Measurements from ENCODE around the gene TMEM63C.

The TMEM63C gene, protein sequence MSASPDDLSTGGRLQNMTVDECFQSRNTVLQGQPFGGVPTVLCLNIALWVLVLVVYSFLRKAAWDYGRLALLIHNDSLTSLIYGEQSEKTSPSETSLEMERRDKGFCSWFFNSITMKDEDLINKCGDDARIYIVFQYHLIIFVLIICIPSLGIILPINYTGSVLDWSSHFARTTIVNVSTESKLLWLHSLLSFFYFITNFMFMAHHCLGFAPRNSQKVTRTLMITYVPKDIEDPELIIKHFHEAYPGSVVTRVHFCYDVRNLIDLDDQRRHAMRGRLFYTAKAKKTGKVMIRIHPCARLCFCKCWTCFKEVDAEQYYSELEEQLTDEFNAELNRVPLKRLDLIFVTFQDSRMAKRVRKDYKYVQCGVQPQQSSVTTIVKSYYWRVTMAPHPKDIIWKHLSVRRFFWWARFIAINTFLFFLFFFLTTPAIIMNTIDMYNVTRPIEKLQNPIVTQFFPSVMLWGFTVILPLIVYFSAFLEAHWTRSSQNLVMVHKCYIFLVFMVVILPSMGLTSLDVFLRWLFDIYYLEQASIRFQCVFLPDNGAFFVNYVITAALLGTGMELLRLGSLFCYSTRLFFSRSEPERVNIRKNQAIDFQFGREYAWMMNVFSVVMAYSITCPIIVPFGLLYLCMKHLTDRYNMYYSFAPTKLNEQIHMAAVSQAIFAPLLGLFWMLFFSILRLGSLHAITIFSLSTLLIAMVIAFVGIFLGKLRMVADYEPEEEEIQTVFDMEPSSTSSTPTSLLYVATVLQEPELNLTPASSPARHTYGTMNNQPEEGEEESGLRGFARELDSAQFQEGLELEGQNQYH

DNA sequence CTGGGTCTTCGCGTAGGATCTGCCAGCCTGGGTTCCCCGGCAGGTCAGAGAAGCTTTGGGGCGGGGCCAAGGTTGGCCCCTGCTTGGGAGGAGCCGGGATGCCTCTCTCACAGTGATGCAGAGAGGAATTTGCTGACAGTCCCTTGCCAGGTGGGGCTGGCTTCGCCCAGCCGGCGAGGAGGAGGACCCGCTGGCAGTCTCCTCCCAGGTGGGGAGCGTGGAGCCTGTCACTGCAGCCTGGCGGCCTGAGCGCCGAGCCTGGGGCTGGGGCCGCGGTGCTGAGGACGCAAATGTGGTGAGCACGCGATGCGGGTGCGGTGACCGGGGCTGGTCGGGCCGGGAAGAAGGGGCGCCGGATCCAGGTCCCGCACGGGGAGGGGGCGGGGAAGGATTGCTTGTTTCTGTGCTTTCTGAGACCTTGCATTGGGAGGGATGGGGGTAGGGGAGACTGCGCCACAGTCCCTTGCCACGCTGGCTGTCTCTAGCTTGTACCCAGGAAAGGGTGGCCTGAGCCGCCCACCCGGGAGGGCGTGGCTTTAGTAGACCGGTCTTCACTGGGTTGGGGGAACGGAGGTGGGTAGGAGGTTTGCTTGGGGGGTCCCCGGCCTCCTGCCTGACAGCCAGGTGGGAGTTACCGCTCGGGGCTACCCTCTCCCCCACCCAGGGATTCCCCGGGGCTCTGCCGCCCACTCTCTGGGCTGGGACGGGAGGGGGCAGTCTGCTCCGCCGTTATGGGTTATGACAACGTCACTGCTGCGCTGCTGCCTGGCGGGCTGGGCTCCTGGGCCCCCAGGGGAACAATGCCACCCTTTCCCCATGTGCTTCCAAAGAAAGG lies at the start of gene TMEM63C:
TSS of gene TMEM63C (plus strand) at position 196 of the 835 bp plus-strand sequence. CDS start 37,016 bp downstream, outside the sequence.
- peak; percentile 98 for DNase-seq (ENCODE audit: low spot score)

DNA sequence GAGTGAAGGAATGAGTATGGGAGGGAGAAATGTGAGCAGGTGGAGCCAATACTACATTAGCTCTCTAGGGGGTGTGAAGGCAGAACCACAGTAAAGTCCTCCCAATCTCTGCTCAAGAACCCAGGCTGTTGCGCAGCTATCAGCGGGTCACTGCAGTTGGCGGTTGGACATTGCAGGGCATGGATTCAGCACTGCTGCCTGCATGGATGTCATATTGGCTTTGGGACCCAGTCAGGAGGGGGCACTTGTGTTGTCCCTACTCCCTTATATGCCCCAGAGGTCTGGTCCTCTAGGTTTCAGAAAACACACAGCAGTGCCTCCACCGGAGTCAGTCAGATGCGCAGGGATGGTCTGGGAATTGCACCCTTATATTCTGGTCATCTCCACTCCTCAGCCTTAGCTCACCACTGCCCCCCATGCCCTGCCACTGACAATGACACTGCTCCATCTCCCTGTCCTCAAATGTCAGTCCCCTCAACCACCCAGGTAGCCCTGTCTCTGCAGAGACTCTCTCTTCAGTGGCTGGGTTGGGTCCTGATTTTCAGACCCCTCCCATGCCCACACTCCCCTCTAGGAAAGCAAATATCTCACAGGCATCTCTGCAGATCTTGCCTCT lies 49.6 kb upstream of the TMEM63C start:
- DNase-seq (ENCODE audit: low spot score): no peak

DNA sequence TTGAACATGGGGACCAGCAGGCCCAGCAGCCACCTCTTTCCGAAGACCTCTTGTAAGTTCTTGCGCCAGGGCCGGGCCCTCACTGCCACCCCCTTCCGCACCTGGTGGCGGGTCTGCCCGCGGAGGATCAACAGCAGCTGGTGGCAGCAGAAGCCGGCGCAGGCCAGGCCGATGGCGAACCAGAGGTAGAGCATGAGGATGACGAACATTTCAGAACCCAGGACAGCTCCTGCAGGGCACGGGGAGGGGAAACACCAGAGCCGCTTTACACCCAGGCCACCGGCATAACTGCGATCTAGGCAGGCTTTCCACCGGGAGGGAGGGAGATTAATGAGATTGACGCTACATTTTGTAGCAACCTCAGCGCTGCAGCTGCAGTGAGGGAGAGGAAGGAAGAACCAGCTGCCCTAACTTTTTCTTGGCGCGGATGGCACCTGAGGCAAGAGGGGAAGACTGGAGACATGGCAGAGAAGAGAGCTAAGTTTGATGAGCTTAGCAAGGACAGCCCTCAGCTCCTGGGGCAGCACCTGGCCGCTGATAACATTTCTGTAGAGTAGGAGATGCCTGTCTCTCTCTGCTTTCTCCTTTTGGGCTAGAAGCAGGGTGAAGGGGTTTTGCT lies 47.8 kb upstream of the TMEM63C start:
- DNase-seq (ENCODE audit: low spot score): peak; percentile 74

DNA sequence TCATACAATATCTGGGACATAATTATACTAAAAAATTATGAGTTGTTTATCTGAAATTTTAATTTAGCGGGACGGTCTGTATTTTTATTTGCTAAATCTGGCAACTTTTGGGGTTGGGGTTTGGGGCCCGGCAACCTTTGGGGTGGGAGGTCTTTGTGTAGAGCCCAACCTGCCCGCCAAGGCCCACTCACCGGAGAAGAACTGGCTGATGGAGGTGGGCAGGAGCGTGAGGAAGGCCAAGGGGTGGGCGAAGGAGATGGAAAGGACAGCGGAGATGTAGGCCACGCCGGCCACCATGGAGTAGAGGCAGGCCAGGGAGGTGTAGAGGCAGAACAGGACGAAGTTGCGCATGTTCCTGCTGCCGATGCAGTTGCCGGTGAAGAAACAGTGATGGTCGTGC lies 42.6 kb upstream of the TMEM63C start:
- DNase-seq (ENCODE audit: low spot score): no peak

DNA sequence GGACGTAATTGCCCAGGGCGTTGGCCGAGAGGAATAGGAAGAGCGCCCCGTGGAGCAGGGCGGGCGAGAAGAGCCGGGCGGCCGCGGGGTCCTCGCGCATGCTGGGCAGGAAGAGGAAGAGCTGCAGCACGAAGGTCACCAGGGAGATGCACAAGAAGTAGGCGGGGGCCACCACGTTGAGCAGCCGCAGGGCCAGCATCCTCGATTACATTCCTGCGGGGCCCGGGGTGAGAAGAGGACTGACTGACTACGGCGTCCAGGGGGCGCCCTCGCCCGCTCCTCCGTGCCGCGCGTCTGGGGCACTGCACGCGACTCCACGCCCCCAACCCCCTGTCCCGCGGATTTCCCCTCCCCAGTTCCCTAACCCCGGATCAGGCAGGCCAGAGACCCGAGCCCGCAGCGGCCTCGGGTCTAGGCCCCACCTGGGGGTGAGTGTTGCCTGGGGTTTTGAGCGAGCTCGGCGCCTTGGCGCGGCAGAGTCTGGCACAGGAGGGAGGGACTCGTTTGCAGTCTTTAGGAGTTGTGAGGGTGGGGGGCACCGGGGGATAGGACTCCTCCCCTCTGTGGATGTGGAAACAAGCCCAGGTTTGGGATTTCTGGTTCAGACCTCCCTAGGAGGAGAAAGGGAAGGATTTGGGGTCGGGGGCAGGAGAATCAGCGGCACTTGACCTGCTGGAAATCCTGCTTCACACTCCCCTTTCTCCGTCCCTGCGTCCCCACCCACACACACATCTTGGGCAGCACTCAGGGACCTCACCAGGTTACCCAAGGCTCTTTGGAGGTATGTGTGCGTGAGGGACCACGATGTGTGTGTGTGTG lies 41.8 kb upstream of the TMEM63C start:
- DNase-seq (ENCODE audit: low spot score): peak; percentile 49

DNA sequence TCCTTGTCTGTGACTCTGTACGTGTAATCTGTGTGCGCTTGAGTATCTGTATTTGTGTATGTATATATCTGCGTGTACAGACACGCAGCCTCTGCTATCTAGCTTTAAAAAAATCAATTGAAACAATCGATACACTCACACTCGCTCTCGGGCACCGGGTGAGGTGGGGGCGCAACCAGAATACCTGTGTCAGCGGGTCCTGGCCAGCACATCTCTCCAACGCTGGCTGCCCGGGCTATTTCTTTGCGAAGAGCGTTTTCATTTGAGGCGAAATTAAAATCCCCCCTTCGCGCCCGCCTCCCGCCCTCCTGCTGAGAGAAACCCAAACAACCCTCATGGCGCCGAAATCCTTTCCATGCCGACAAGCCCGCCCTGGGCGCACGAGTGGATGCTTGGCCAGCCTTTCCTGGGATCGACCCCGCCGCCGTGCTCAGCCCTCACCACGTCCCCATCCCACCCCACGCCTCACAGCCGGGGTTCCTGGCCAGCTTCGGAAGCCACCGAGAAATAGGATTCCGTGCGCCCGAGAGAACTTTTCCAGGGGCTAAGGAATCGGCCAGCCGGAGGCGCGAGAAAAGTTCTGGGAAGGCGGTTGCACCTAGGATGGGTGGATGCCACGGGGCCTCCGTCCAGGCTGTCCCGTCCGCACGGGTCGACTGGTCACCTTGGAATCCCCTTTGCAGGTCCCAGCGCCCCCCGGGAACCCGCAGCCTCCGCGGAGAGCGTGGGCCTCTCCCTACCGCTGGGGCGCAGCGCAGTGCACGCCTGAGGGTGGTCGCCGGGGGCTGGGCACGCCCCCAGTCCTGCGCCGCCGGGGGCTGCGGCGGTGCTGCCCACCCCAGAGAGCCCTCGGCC lies 41.0 kb upstream of the TMEM63C start:
- no peak for DNase-seq (ENCODE audit: low spot score)

DNA sequence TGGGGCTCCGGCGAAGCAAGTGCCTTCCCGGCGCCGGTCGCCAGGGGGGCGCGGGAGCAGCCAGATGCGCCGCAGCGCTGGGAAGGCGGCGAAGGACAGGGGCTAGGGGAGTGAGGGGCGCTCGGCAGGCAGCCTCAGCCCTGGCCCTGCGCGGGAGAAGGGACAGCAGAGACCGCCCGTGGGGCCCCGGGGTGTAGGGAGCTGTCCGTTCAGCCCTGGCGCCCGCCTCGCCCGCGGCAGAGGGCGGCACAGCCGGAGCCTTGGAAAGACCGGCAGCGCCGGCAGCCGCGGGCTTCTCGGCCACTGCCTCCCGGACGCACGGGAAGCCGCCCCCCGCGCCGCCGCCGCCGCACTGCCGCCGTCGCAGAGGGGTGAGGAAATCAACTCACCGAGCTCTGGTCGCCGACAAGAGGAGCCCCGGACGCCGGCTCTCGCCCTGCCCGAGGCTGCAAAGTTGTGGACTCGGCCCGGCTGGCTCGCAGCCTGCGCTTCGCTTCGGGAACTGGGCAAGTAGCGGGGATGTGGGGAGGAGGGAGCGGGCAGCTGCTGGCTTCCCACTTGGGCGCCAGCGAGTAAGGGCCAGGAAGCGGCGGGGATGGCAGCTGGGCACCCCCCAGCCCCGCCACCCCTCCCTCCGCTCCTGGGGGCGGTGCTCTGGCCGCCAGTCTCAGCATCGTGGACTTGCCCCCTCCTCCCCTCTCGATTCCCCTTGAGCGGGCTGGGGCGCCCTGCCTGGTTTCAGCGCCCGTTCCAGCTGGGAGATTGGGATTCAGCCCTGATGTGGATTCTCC lies 40.2 kb upstream of the TMEM63C start, which contains the start of gene ZDHHC22:
TSS of gene ZDHHC22 (minus strand) at position 578 of the 791 bp plus-strand sequence. CDS start 2,053 bp downstream, outside the sequence.
- no peak for DNase-seq (ENCODE audit: low spot score)

DNA sequence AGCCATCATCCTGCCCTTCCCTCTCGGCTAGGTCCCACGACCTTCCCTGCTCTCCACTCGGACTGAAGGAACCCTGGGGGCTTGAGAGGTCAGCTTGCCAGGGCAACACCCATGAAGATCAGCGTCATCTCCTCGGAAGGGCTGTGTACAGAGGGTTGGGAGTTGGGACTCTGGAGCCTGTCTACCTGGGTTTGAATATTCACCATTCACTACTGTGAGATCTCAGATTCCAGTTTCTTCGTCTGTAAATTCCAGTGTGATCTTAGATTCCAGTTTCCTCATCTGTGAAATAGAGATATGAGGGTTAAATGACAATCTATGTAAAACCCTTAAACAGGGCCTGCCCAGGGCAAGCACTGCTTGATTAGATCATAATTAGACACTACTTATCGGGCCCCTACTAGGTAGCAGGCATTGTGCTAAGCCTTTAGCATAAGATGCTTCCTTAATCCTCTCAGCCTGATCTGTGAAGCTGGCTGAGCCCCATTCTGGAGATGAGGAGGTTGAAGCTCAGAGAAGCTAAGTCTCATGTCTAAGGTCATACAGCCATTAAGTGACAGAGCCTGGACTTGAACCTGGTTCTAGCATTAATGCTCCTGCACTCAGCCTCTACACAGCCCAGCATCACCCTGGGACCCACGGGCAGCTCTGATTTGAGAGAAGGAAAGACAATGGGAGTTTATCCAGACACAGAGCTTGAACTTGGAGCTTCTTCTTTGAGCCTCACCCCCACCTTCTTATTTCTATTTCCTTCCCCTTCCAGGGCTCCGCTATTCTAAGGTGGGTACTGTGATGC lies 39.4 kb upstream of the TMEM63C start:
- DNase-seq (ENCODE audit: low spot score): no peak

DNA sequence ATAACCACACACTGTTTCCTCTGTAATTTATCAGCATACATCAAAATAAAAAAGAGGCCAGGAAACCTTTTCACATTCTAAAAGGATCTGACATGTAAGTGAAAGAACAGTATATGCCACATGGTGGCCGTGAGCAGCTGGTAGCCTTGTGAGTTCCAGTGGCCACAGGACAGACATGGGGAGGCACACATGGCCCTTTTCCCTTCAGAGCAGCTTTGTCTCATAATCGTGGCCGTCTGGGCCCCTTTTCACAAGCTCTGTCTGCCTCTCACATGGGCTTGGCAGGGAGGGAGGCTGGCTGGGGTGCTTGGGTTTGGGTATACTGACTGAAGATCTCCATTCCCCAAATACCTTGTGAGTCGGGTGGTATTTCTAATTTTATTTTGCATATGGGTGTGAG lies 38.5 kb upstream of the TMEM63C start:
- no peak for DNase-seq (ENCODE audit: low spot score)

DNA sequence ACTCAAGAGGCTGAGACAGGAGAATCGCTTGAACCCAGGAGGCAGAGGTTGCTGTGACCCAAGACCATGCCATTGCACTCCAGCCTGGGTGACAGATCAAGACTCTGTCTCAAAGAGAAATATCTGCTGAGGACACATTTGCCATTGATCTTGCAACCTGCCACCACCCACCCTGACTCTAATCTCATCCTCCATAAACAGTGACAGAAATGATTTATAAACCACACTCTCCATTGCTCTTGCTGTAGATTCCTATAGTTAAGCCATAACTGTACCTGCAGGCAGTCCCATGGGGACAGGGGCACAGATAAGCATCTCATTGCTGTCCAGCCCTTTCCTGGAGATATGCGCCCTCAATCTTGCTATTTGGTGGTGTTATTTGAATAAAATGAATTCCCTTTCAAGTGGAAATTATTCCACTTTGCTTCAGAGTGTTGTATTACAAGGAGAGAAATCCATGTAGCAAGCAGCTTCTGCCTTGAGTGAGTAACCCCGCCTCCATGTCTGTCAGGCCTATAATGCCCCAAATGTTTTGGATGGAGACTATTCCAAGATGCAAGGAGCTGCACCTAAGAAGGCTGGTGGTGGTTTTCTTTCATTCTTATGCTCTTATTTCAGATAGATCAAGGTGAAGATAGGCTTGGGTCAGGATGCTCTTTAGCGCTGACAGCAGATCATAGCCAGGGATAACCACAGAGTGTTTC lies 37.0 kb upstream of the TMEM63C start:
- DNase-seq (ENCODE audit: low spot score): no peak

DNA sequence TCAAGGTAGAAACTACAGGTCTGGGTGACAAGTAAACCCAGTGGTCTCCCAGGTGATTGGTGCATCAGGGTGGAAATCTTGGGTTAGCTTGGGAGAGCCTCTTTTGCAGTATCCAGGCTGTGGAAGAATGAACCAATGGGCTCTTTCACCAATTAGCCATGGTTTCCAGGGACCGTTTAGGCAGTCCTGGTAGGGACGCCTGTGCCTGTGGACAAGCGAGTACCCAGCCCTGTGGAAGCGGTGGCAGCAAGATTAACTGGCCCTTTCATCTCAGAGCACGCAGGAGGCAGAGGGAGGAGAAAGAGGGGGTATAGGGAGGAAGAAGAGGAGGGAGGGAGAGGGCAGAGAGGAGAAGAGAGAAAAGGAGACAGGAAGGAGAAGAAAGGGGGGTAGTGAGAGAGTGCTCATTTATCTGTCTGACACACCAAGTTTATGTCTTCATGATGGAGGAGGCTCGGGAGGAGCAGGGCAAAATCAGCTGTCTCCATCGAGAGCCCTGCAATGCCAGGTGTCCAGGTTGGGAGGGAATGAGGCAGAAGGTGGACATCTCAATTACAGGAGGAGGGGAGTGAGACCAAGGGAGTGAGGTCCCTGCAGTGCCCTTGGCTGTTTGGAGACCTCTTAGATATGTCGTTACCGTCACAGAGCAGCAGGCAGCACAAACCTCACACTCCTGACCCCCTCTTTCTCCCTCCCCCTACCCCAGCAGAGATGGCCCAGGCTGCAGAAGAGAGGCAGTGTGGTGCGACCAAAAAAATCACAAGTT lies 35.4 kb upstream of the TMEM63C start:
- no peak for DNase-seq (ENCODE audit: low spot score)

DNA sequence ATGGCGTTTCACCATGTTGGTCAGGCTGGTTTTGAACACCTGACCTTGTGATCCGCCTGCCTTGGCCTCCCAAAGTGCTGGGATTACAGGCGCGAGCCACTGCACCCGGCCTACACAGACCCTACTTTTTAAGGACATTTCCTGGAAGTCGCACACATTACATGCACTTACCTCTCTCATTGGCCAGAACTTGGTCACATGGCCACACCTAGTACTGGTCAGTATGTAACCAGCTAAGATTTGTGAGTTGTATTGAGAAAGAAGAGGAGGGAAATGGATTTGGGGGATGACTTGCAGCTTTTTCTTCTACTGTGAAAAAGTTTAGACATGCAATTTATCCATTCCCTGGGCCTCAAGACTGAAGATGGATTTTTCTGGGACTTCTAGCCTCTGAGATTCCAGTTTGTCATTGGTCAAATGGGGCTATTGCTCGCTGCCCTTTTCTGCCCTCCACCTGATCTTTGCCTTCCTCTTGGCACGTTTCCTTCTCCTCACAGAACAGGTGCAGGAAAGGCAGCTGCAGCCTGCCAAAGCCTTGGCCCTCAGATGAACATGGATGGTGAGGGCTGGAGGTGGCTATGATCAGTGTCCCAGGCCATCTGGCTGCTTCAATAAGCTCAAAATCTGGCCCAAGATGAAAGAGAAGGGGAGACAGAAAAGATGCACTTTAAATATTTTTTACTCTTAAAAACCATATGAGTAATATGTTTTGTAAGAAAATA lies 32.9 kb upstream of the TMEM63C start:
- no peak for DNase-seq (ENCODE audit: low spot score)

DNA sequence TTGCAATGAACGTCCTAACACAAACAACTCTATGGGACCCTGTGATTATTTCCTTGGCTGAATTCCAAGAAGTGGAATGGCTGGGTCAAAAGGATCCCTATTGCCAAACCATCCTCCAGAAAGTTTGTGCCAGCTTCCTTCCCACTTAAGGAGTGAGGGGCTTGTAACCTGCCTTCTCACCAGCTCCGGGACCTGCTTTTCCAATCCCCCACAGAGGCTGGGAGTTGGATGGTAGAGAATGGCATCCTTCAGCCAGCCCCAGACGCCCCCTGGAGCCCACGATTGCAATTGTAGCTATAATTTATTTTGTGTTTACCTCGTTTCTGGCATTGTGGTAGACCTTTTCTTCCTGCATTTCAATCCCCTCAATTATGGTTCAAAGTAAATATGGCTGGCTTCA lies 30.4 kb upstream of the TMEM63C start:
- DNase-seq (ENCODE audit: low spot score): peak; percentile 57

DNA sequence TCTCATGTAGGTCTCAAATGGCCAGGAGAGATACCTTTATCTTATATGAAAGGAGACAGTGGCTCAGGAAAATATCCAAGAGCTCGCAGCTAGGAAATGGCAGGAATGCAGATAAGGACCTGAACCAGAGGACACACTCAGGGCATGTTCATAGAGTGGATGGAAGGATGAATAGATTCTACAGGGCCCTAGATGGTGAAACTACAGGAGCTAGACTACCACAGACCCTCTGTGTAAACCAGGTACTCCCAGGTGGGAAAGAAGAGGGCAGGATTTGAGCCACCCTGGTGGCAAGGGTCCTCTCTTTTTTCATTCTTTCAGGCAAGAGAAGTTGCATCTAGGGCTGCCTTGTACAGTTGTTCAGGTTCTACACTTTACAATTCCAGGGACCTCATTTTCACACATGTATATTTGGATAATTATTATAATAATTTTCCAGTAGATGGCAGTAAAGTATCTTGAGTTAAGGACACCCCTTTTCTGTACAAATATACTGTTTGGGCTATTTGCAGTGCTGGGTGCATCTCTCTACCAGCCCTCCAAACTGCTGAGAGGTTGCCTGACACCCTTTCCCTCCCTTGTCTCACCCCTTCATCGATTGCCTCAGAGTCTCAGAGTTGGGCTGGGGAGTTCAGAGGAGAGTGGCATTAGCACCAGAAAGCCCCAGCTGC lies 29.5 kb upstream of the TMEM63C start:
- peak; percentile 66 for DNase-seq (ENCODE audit: low spot score)

DNA sequence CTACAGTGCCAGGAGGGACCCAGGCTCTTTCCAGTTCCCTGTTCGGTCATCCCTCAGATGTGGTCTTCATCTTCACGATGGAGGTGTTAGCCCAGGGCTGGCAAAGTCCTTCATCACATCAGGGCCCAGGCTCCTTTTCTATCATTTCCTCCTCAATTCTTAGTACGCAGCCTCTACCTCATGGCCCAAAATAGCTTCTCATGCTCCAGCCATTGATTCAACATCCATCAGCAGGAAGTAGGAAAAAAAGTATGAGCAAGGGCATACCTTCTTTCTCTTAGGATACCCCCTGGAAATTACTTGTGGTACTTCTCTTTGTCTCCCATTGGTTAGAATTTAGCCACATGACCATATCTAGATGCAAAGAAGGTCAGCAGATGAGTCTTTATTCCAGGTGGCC lies 27.8 kb upstream of the TMEM63C start:
- DNase-seq (ENCODE audit: low spot score): no peak

Data from NAMALWA (cell line).